Mucosa of rectum (tissue), 2 donors: Measurements from ENCODE around the gene HDAC9.

ENCODE experiments used
- H3K27ac ChIP-seq, 2 donors: one replicate each; pipeline ENCODE4 v1.7.0; 2013; ENCODE audit warnings: inconsistent platforms in 2 of 2, low read depth in 2 of 2, low read length in 2 of 2
- H3K27me3 ChIP-seq, 2 donors: one replicate each; pipeline ENCODE4 v1.7.0; 2013; ENCODE audit warnings: low read length in 2 of 2; ENCODE audit not compliant: control insufficient read depth in 2 of 2, insufficient read depth in 2 of 2
- H3K36me3 ChIP-seq, 2 donors: one replicate each; pipeline ENCODE4 v1.7.0; 2013; ENCODE audit warnings: low read length in 2 of 2; ENCODE audit not compliant: control insufficient read depth in 2 of 2, insufficient read depth in 2 of 2
- H3K4me1 ChIP-seq, 2 donors: one replicate each; pipeline ENCODE4 v1.7.0; 2013; ENCODE audit warnings: low read length in 2 of 2, mild to moderate bottlenecking in 1 of 2; ENCODE audit not compliant: control insufficient read depth in 2 of 2, insufficient read depth in 2 of 2
- H3K4me3 ChIP-seq, 2 donors: one replicate each; pipeline ENCODE4 v1.7.0; 2013; ENCODE audit warnings: low read length in 2 of 2
- H3K9ac ChIP-seq, 2 donors: one replicate each; pipeline ENCODE4 v1.7.0; 2013; ENCODE audit warnings: low read length in 2 of 2, low read depth in 1 of 2, mild to moderate bottlenecking in 1 of 2
- H3K9me3 ChIP-seq, 2 donors: one replicate each; pipeline ENCODE4 v1.7.0; 2013; ENCODE audit warnings: low read length in 2 of 2; ENCODE audit not compliant: control insufficient read depth in 2 of 2
- donor health status: healthy.
- donor health status: Normal muscosa, but diverticular disease.

Gene HDAC9

DNA sequence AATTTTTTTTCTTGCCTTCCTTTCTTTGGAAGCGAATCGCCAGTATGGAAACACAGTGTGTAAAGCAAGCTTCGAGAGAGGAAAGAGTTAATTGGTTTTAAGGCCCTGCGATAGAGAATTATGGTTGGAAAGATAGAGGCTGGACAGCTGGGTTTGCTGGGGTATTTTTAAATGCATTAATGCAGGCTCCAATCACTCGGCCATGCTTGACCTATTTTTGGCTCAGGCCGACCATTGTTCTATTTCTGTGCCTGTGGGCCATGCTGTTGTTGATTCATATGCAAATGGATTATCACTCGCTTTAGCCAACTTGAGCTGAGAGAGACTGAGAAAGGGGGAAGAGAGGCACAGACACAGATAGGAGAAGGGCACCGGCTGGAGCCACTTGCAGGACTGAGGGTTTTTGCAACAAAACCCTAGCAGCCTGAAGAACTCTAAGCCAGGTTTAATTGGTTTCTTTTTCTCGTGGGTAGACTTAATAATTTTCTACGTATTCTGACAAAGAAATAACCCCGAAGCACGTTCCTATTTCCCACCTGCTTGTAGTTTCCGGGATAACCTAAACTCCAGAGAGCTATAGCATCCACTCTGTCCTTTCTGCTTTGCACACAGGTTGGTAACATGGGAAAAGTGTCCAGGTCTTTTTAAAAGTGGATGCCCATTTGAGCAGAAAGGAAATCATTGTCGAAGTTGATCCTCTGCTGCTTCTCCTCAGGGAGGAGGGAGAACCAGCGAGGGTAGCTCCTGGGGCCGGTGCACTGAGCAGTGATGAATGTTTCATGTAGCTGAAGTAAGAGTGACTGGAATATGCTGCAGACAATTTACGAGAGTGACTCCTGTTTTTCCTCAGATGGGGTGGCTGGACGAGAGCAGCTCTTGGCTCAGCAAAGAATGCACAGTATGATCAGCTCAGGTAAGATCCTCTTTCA is at the start of gene HDAC9:
Gene HDAC9, plus strand, starts transcription at position 338 of the 929 bp plus-strand sequence. Its CDS starts 554 bp downstream, at position 892.
- peak within 1 kb of the TSS in 1 of 2 donors; percentile 12 for H3K27ac ChIP-seq
- H3K4me3 ChIP-seq = peak within 1 kb of the TSS; percentile 18 to 67
- H3K9ac ChIP-seq = peak within 1 kb of the TSS in 1 of 2 donors; percentile 61
- H3K4me1 ChIP-seq = no peaks in the 10 kb centered on the region
- no peaks in the 10 kb centered on the region for H3K9me3 ChIP-seq
- no peaks in the 10 kb centered on the region for H3K27me3 ChIP-seq
- no peaks in the 10 kb centered on the region for H3K36me3 ChIP-seq

DNA sequence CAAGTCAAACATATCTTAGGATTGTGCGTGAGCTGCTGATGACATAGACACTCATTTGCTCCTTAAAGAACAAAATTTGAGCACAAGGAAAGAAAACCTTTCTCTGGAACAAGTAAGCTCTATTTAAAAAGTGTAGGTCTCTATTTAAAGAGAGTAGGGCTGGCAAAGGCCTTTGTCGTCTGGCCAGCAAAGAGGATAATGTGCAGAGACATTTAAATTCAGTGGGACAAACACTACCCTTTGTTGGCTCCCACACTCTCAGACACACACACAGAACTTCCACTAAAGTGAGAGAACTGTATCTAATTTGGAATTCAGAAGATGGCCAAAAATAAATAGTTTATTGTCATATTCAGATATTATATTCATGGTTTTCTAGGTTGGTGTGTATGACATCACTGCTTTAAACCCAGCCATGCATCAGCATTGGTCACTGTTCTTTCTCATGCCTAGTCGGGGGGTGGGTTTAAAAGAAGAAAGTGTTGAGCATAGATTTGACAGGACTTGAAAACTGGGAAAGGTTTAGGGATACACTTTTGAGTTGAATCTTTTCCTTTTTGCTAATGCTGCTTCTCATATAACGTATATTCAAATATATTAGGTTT is 49.5 kb upstream of the HDAC9 start:
- Histone ChIP-seq H3K4me1 (no peaks in the 10 kb centered on the region), H3K4me3 (no peak overlapping the region), H3K27ac (no peak overlapping the region), H3K9me3 (no peaks in the 10 kb centered on the region), H3K9ac (no peak overlapping the region), H3K36me3 (no peaks in the 10 kb centered on the region), H3K27me3 (no peaks in the 10 kb centered on the region)

GRCh38 chr7:18450019-18450418 is 45.5 kb upstream of the HDAC9 start:
- Histone ChIP-seq H3K27ac (no peak overlapping the region), H3K36me3 (no peaks in the 10 kb centered on the region), H3K9ac (no peak overlapping the region), H3K9me3 (peaks cover 0 to 2% of the 10 kb centered on the region in 2 donors), H3K4me3 (no peak overlapping the region), H3K27me3 (no peaks in the 10 kb centered on the region), H3K4me1 (no peaks in the 10 kb centered on the region)

DNA sequence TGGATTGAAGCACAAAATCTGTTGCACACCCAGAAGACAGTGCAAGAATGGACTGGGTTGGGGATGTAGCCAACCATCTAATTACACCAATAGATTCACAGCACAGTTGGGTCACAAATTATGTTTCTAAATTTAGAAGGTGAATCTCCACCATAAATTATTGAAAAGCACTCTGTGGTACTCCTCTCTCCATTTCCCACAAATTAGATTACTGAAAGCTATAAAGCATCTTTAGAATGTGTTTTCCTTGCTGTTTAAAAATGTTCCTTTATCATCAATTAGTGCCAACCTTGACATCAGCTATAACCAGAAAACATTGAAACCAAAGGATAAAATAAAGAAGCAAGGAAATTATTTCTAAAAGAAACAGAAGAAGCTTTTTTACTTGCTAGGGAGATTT is 39.9 kb upstream of the HDAC9 start:
- Histone ChIP-seq H3K27me3 (no peaks in the 10 kb centered on the region), H3K27ac (no peak overlapping the region), H3K9ac (no peak overlapping the region), H3K9me3 (peaks cover 0 to 2% of the 10 kb centered on the region in 2 donors), H3K4me1 (no peaks in the 10 kb centered on the region), H3K4me3 (no peak overlapping the region), H3K36me3 (no peaks in the 10 kb centered on the region)

DNA sequence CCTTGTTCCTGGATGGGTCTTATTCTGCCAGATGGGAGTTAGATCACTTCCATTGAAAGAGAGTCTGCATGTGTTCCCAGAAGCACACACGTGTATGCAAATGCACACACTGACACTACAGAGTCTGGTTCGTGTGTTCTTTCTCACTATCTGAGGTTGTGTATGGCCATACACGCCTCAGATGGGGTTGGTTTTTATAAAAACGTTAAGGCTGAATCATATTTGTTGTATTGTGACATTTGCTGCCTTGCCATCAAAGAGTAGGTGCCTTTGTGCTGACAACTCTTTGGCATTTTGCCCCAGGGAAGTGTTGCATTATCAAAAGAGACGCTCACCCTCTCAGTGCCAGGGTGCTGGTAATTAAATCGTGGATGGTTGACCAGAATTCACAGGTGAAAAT is 37.7 kb upstream of the HDAC9 start:
- Histone ChIP-seq H3K4me1 (no peaks in the 10 kb centered on the region), H3K27me3 (no peaks in the 10 kb centered on the region), H3K36me3 (no peaks in the 10 kb centered on the region), H3K9me3 (no peaks in the 10 kb centered on the region), H3K9ac (no peak overlapping the region), H3K4me3 (no peak overlapping the region), H3K27ac (no peak overlapping the region)

DNA sequence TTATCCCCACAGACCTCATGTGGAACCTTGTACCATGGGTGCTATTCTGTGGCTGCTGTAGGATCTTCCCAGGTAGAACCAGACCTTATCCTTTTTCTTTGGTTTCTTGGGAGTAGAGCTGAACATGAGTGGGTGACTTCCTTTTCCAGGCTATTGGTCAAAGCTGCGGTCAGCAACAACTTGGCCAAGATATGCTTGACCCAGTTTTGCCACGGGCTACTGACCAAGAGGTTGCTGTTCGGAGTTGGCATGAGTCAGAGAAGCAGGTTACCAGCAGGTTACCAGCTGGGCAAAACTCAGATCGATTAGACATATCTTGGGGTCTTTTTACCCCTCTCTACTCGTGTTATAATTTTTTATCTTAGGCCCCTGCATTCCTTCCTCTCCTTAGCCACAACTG is 36.7 kb upstream of the HDAC9 start:
- no peak overlapping the region for H3K27ac ChIP-seq

GRCh38 chr7:18459484-18460245 is 35.9 kb upstream of the HDAC9 start:
- Histone ChIP-seq H3K27ac (no peak overlapping the region), H3K9ac (no peak overlapping the region), H3K4me1 (no peaks in the 10 kb centered on the region)

More for the DNA sequence above, 36.7 kb upstream of the HDAC9 start:
- no peaks in the 10 kb centered on the region for H3K36me3 ChIP-seq
- H3K27me3 ChIP-seq = no peaks in the 10 kb centered on the region
- no peak overlapping the region for H3K4me3 ChIP-seq
- H3K9ac ChIP-seq = no peak overlapping the region
- H3K9me3 ChIP-seq = no peaks in the 10 kb centered on the region
- no peaks in the 10 kb centered on the region for H3K4me1 ChIP-seq

GRCh38 chr7:18461785-18462467 is 33.6 kb upstream of the HDAC9 start:
- Histone ChIP-seq H3K27me3 (no peaks in the 10 kb centered on the region), H3K4me3 (no peak overlapping the region)

More at GRCh38 chr7:18459484-18460245, 35.9 kb upstream of the HDAC9 start:
- no peak overlapping the region for H3K4me3 ChIP-seq
- no peaks in the 10 kb centered on the region for H3K9me3 ChIP-seq
- no peaks in the 10 kb centered on the region for H3K36me3 ChIP-seq
- no peaks in the 10 kb centered on the region for H3K27me3 ChIP-seq

GRCh38 chr7:18464830-18465229 is 30.7 kb upstream of the HDAC9 start:
- Histone ChIP-seq H3K4me3 (no peak overlapping the region), H3K36me3 (no peaks in the 10 kb centered on the region), H3K4me1 (no peaks in the 10 kb centered on the region), H3K27me3 (no peaks in the 10 kb centered on the region), H3K9ac (no peak overlapping the region), H3K9me3 (no peaks in the 10 kb centered on the region), H3K27ac (no peak overlapping the region)

More at GRCh38 chr7:18461785-18462467, 33.6 kb upstream of the HDAC9 start:
- no peak overlapping the region for H3K9ac ChIP-seq
- H3K9me3 ChIP-seq = no peaks in the 10 kb centered on the region
- H3K36me3 ChIP-seq = no peaks in the 10 kb centered on the region
- H3K4me1 ChIP-seq = no peaks in the 10 kb centered on the region
- H3K27ac ChIP-seq = no peak overlapping the region
